ENCODE measurements around the gene CORO2A. TPM values are rescaled to one million over a fixed set of nuclear protein-coding genes. Genes with fewer than 3 reads are reported as not detected.

CORO2A gene
- total RNA-seq, 1 experiment from 2014 or later: 15.8 TPM

GRCh38 chr9:98099346-98099745 is 93.1 kb downstream of the CORO2A start:
- peaks cover 12 to 17% of the 10 kb centered on the region in 2 experiments for H3K4me1 Mint-ChIP-seq
- Histone ChIP-seq H3K27me3 (ENCODE audit: insufficient read depth, low read length) (no peaks in the 10 kb centered on the region), H3K79me2 (ENCODE audit: insufficient read depth, low read length) (no peaks in the 10 kb centered on the region), H3K79me1 (ENCODE audit: insufficient read depth, low read depth, low read length, poor library complexity, severe bottlenecking) (no peaks in the 10 kb centered on the region), H4K8ac (replicated peaks; ENCODE audit: insufficient read length, low read depth, low read length) (no peak overlapping the region), H3K23ac (ENCODE audit: insufficient read length, low read depth, low read length) (no peak overlapping the region), H2AK5ac (ENCODE audit: insufficient read length, low read length) (no peak overlapping the region), H4K91ac (ENCODE audit: insufficient read length, low read depth, low read length) (no peak overlapping the region), H2BK120ac (ENCODE audit: low read depth, low read length, poor library complexity, severe bottlenecking) (no peak overlapping the region), H3T11ph (ENCODE audit: low read length) (no peak overlapping the region), H3K18ac (ENCODE audit: insufficient read length, low read depth, low read length) (no peak overlapping the region), H3K23me2 (ENCODE audit: insufficient read length, low read depth, low read length, poor library complexity, severe bottlenecking) (no peaks in the 10 kb centered on the region), H3K4me2 (ENCODE audit: insufficient read depth, insufficient read length, low read length) (no peak overlapping the region), H3K9ac (ENCODE audit: extremely low read depth, insufficient read length, low read length) (no peak overlapping the region), H3K9me3 (ENCODE audit: control insufficient read depth, low read depth, low read length) (no peaks in the 10 kb centered on the region), H3K4me1 (ENCODE audit: insufficient read depth, low read length) (no peaks in the 10 kb centered on the region), H3K14ac (ENCODE audit: insufficient read depth, low read length) (no peak overlapping the region), H4K20me1 (ENCODE audit: control insufficient read depth, insufficient read depth, insufficient read length) (no peaks in the 10 kb centered on the region), H2BK20ac (ENCODE audit: low read depth, low read length, poor library complexity, severe bottlenecking) (no peak overlapping the region), H2BK5ac (ENCODE audit: insufficient read length, low read length) (no peak overlapping the region), H4K5ac (ENCODE audit: insufficient read length, low read depth, low read length) (no peak overlapping the region), H2BK12ac (ENCODE audit: insufficient read length, low read depth, low read length) (no peak overlapping the region), H3K27ac (ENCODE audit: insufficient read length, low read depth, low read length) (no peak overlapping the region), H3K4ac (ENCODE audit: low read depth, low read length) (no peak overlapping the region), H2AFZ (ENCODE audit: low read length) (no peak overlapping the region), H3K56ac (ENCODE audit: insufficient read length, low read depth, low read length) (no peak overlapping the region), H2BK15ac (ENCODE audit: low read depth, low read length) (no peak overlapping the region)
- H3K27me3 Mint-ChIP-seq (ENCODE audit: low read depth): no peaks in the 10 kb centered on the region
- H3K36me3 Mint-ChIP-seq (ENCODE audit: insufficient read depth in 1 of 3, low read depth in 3 of 3): peaks cover 0 to 15% (median 8%) of the 10 kb centered on the region in 3 experiments; a peak in 4 of 7 replicates
- no peaks in the 10 kb centered on the region for H3K9me3 Mint-ChIP-seq
- TF ChIP-seq CTCF (conservative IDR thresholded peaks at IDR 0.05): no peak
- H3K27ac Mint-ChIP-seq: no peak overlapping the region
- no peak overlapping the region for H3K4me3 Mint-ChIP-seq
- DNase-seq: no peak
- WGBS (ENCODE audit: extremely low coverage, insufficient read length, low lambda C conversion rate): no CpG with 5 or more reads among the region's 2 CpGs
